Breast epithelium (tissue), 4 donors: ENCODE measurements around the gene PLPPR5. TPM values are rescaled to one million over a fixed set of nuclear protein-coding genes. Genes with fewer than 3 reads are reported as not detected.

Source experiments
- DNase-seq, 2 donors: peaks; one replicate each; pipeline ENCODE4 v3.0.0-alpha.2; 2019; ENCODE audit warnings: low spot score in 2 of 2
- H3K27ac ChIP-seq, 2 donors: fragments of 200-600 bp; sonication (generic) in 1 of 2; one replicate each; pipeline ENCODE4 v1.5.1; 2016 to 2019; ENCODE audit warnings: mild to moderate bottlenecking in 1 of 2
- H3K27me3 ChIP-seq, 2 donors: fragments of 200-600 bp; sonication (generic) in 1 of 2; one replicate each; pipeline versions ENCODE4 v1.5.1 to v1.6.0; 2017 to 2019; ENCODE audit warnings: control low read depth in 1 of 2, mild to moderate bottlenecking in 1 of 2
- H3K36me3 ChIP-seq: fragments of 200-600 bp; one replicate; pipeline ENCODE4 v1.5.1; 2019
- H3K4me1 ChIP-seq, 2 donors: fragments of 200-600 bp; sonication (generic); one replicate each; pipeline ENCODE4 v1.5.1; 2016 to 2019; ENCODE audit warnings: control low read depth in 1 of 2
- H3K4me3 ChIP-seq, 3 donors: fragments of 200-600 bp; sonication (generic); 1 replicate in 2 of 3; 2 replicates in 1 of 3; pipeline ENCODE4 v1.5.1; 2016 to 2019; ENCODE audit warnings: mild to moderate bottlenecking in 3 of 3, moderate library complexity in 2 of 3
- H3K9me3 ChIP-seq, 2 donors: fragments of 200-600 bp; sonication (generic) in 1 of 2; one replicate each; pipeline ENCODE4 v1.5.1; 2016 to 2019; ENCODE audit warnings: control low read depth in 1 of 2
- POLR2A ChIP-seq: fragments of 450-650 bp; IDR thresholded peaks from one replicate; pipeline ENCODE4 v1.6.1; 2016; ENCODE audit warnings: antibody characterized with exemption, mild to moderate bottlenecking, moderate library complexity
- POLR2AphosphoS5 ChIP-seq, 3 donors: sonication (generic); formaldehyde crosslinking; IDR thresholded peaks; one replicate each; pipeline ENCODE4 v1.6.1; 2017; ENCODE audit warnings: antibody characterized with exemption in 3 of 3
- intact Hi-C: fragments of 100-400 bp; cut with DNase I; formaldehyde crosslinking; loops from one replicate; pipeline ENCODE4 v1.15.1; 2023; ENCODE audit warnings: low total_unique reads
- total RNA-seq, 3 donors: library from RNA; depleted of rRNA; stranded (reverse); fragments of >200 nt; gene quantifications; one replicate each; pipeline ENCODE4 v1.1.0, GENCODE V29; 2016
- TF ChIP-seq, protein P1 (sequence below), 3 donors: fragments of 450-650 bp; IDR thresholded peaks; one replicate each; pipeline ENCODE4 v1.5.1; 2016 to 2017; ENCODE audit warnings: antibody characterized with exemption in 3 of 3, mild to moderate bottlenecking in 3 of 3, moderate library complexity in 3 of 3

PLPPR5 gene
- total RNA-seq, 3 donors from 2014 or later, result not detected

GRCh38 chr1:98940722-98941079 is 64.0 kb downstream of the PLPPR5 start:
- H3K4me1 ChIP-seq, result no peaks in the 10 kb centered on the region
- H3K27me3 ChIP-seq, result no peaks in the 10 kb centered on the region
- intact Hi-C loops, result no loop called here
- no peak overlapping the region for H3K27ac ChIP-seq
- H3K4me3 ChIP-seq, result no peak overlapping the region
- H3K9me3 ChIP-seq, result no peaks in the 10 kb centered on the region
- no peak for DNase-seq
- no peaks in the 10 kb centered on the region for H3K36me3 ChIP-seq
- no peak for TF ChIP-seq POLR2AphosphoS5 (IDR thresholded peaks at IDR 0.05)
- no peak for TF ChIP-seq POLR2A
- TF ChIP-seq, protein P1, sequence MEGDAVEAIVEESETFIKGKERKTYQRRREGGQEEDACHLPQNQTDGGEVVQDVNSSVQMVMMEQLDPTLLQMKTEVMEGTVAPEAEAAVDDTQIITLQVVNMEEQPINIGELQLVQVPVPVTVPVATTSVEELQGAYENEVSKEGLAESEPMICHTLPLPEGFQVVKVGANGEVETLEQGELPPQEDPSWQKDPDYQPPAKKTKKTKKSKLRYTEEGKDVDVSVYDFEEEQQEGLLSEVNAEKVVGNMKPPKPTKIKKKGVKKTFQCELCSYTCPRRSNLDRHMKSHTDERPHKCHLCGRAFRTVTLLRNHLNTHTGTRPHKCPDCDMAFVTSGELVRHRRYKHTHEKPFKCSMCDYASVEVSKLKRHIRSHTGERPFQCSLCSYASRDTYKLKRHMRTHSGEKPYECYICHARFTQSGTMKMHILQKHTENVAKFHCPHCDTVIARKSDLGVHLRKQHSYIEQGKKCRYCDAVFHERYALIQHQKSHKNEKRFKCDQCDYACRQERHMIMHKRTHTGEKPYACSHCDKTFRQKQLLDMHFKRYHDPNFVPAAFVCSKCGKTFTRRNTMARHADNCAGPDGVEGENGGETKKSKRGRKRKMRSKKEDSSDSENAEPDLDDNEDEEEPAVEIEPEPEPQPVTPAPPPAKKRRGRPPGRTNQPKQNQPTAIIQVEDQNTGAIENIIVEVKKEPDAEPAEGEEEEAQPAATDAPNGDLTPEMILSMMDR (IDR thresholded peaks at IDR 0.05), result no peak

DNA sequence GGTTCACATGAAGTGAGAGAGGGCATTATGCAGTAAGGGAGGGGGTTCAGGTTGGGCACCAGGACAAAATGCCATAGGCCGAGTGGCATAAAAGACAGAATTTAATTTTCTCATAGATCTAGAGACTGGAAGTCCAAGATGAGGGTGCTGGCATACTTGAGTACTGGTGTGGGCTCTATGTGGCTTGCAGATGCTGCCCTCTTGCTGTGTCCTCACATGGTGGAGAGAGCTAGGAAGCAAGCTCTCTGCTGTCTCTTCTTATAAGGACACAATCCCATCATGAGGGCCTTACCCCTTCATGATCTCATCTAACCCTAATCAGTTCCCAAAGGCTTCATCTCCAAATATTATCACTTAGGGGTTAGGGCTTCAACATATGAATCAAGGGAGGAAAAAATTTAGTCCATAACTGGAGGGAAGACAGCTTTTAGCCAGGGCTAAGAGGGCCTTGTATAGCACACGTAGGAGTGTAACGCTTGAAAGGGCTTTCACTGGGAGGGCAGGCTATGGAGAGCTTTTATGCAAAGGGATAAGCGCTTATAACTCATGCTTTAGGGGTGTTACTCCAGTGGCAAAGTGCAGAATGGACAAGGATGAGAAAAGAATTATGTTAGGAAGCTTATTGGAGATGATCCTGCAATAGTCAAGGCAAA is 64.5 kb downstream of the PLPPR5 start:
- intact Hi-C loops, result no loop called here
- H3K4me3 ChIP-seq, result no peak overlapping the region
- H3K9me3 ChIP-seq, result no peaks in the 10 kb centered on the region
- no peaks in the 10 kb centered on the region for H3K27me3 ChIP-seq
- no peak overlapping the region for H3K27ac ChIP-seq
- H3K4me1 ChIP-seq, result no peaks in the 10 kb centered on the region
- no peaks in the 10 kb centered on the region for H3K36me3 ChIP-seq
- DNase-seq, result no peak
- TF ChIP-seq, protein P1 (IDR thresholded peaks at IDR 0.05), result no peak
- no peak for TF ChIP-seq POLR2AphosphoS5 (IDR thresholded peaks at IDR 0.05)
- TF ChIP-seq POLR2A, result no peak

DNA sequence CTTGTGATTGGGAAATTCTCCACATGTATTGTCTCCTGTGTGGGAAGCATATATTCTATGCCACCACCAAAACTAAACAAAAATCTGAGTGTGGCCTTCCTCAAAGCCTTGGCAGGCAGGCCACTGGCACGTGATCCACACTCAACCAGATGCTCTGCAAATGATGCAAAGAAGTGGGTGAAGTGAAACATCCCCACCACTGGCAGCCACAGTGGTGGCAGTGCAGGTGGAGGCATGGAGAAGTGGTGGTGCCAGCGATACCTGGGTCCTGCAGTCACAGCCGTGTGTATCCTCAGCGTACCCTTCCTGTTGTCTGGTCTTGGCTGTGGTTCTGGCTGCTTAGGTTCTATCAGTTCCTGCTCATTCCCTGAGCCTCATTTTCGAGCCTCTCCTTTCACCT is 65.2 kb downstream of the PLPPR5 start:
- TF ChIP-seq, protein P1 (IDR thresholded peaks at IDR 0.05), result no peak
- no peak for TF ChIP-seq POLR2A
- TF ChIP-seq POLR2AphosphoS5 (IDR thresholded peaks at IDR 0.05), result no peak
- H3K4me1 ChIP-seq, result no peaks in the 10 kb centered on the region
- H3K27ac ChIP-seq, result no peak overlapping the region
- DNase-seq, result no peak
- H3K36me3 ChIP-seq, result no peaks in the 10 kb centered on the region
- no peaks in the 10 kb centered on the region for H3K9me3 ChIP-seq
- H3K27me3 ChIP-seq, result no peaks in the 10 kb centered on the region
- H3K4me3 ChIP-seq, result no peak overlapping the region
- intact Hi-C loops, result no loop called here

DNA sequence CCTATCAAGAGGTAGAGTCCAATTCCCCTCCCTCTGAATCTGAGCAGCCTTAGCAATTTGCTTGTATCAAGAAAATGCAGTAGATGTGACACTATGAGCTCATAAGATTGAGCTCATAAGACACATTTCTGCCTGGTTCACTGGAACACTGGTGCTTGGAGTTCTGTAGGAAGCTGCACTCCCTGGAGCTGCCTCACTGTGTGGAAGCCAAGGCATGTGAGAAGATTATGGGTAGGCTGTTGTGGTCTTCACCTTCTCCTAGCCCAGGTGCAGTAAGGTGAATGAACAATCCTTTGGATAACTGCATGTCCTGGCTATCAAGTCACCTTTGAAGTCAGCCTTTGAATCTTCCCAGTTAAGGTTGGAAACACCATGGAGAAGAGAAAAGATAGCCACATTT is 67.3 kb downstream of the PLPPR5 start:
- no peak for DNase-seq
- no peak for TF ChIP-seq POLR2A
- no peak for TF ChIP-seq POLR2AphosphoS5 (IDR thresholded peaks at IDR 0.05)
- TF ChIP-seq, protein P1 (IDR thresholded peaks at IDR 0.05), result no peak
- Histone ChIP-seq H3K27me3 (no peaks in the 10 kb centered on the region), H3K4me1 (no peaks in the 10 kb centered on the region), H3K27ac (no peak overlapping the region), H3K9me3 (no peaks in the 10 kb centered on the region), H3K4me3 (no peak overlapping the region), H3K36me3 (no peaks in the 10 kb centered on the region)
- intact Hi-C loops, result no loop called here

GRCh38 chr1:98932184-98932583 is 72.5 kb downstream of the PLPPR5 start:
- TF ChIP-seq POLR2AphosphoS5 (IDR thresholded peaks at IDR 0.05) (no peak), POLR2A (no peak)
- TF ChIP-seq, protein P1 (IDR thresholded peaks at IDR 0.05), result no peak
- intact Hi-C loops, result no loop called here
- DNase-seq, result no peak
- H3K4me3 ChIP-seq, result no peak overlapping the region
- no peak overlapping the region for H3K27ac ChIP-seq
- no peaks in the 10 kb centered on the region for H3K9me3 ChIP-seq
- no peaks in the 10 kb centered on the region for H3K27me3 ChIP-seq
- no peaks in the 10 kb centered on the region for H3K36me3 ChIP-seq
- no peaks in the 10 kb centered on the region for H3K4me1 ChIP-seq
